HEK293 (cell line): ENCODE results near the gene PARP3.

Experiments used
- CTCF ChIA-PET: fragments of 350-600 bp; formaldehyde crosslinking; extraction: SDS; loops from one replicate; lab custom pipeline; 2021; ENCODE audit warnings: antibody characterized with exemption; lab: Yijun Ruan, JAX
- POLR2A ChIA-PET: fragments of 300-600 bp; formaldehyde crosslinking; extraction: SDS; loops from one replicate; lab custom pipeline; 2020; ENCODE audit warnings: antibody characterized with exemption, inconsistent platforms; lab: Yijun Ruan, JAX
- H3K27ac ChIP-seq: fragments of 200-500 bp; sonication (Bioruptor generic); 2 replicates; pipeline ENCODE4 v1.5.1; 2014; ENCODE audit warnings: low read depth, low read length, control low read depth, inconsistent platforms; ENCODE audit errors: extremely low read depth
- H3K36me3 ChIP-seq, 2 experiments: fragments of 200-500 bp in 1 of 2; sonication (Bioruptor generic) in 1 of 2; 1 replicate in 1 of 2; 2 replicates in 1 of 2; pipeline ENCODE4 v1.5.1; 2014 to 2017; ENCODE audit warnings: inconsistent platforms in 2 of 2, low read length in 2 of 2; ENCODE audit not compliant: control insufficient read depth in 2 of 2, insufficient read depth in 1 of 2
- H3K4me1 ChIP-seq: fragments of 200-500 bp; sonication (Bioruptor generic); 2 replicates; pipeline ENCODE4 v1.5.1; 2014; ENCODE audit warnings: mild to moderate bottlenecking, low read length, inconsistent platforms; ENCODE audit not compliant: control insufficient read depth, insufficient read depth
- H3K4me3 ChIP-seq: 2 replicates; pipeline ENCODE4 v1.5.1; 2011; ENCODE audit warnings: low read depth, mild to moderate bottlenecking, control low read depth, low read length, moderate library complexity
- H3K9me3 ChIP-seq: fragments of 200-500 bp; sonication (Bioruptor generic); 2 replicates; pipeline ENCODE4 v1.5.1; 2014; ENCODE audit warnings: low read depth, low read length, inconsistent platforms; ENCODE audit not compliant: control insufficient read depth, insufficient read depth
- GLIS1 ChIP-seq: fragments of 450-650 bp; formaldehyde crosslinking; IDR thresholded peaks from 2 replicates; pipeline ENCODE4 v1.5.1; 2016; ENCODE audit warnings: missing biosample characterization, missing genetic modification characterization
- SP2 ChIP-seq: fragments of 450-650 bp; formaldehyde crosslinking; IDR thresholded peaks from 2 replicates; pipeline ENCODE4 v1.5.1; 2016; ENCODE audit warnings: missing biosample characterization, missing genetic modification characterization
- ZFP3 ChIP-seq: fragments of 450-650 bp; formaldehyde crosslinking; IDR thresholded peaks from 2 replicates; pipeline ENCODE4 v1.5.1; 2016; ENCODE audit warnings: low read depth, missing biosample characterization, missing genetic modification characterization
- ZFP69B ChIP-seq: fragments of 450-650 bp; formaldehyde crosslinking; IDR thresholded peaks from 2 replicates; pipeline ENCODE4 v1.5.1; 2016; ENCODE audit warnings: missing biosample characterization, missing genetic modification characterization
- ZIC2 ChIP-seq: fragments of 450-650 bp; formaldehyde crosslinking; IDR thresholded peaks from 2 replicates; pipeline ENCODE4 v1.5.1; 2016; ENCODE audit warnings: missing biosample characterization, missing genetic modification characterization
- ZNF169 ChIP-seq: fragments of 450-650 bp; formaldehyde crosslinking; IDR thresholded peaks from 2 replicates; pipeline ENCODE4 v1.5.1; 2016; ENCODE audit warnings: missing biosample characterization, missing genetic modification characterization
- ZNF266 ChIP-seq: fragments of 450-650 bp; formaldehyde crosslinking; IDR thresholded peaks from 2 replicates; pipeline ENCODE4 v1.5.1; 2016; ENCODE audit warnings: missing biosample characterization, missing genetic modification characterization, low read depth
- ZNF37A ChIP-seq: fragments of 450-650 bp; IDR thresholded peaks from 2 replicates; pipeline ENCODE4 v1.5.1; 2018; ENCODE audit warnings: missing biosample characterization, missing genetic modification characterization
- ZNF621 ChIP-seq: fragments of 450-650 bp; formaldehyde crosslinking; IDR thresholded peaks from 2 replicates; pipeline ENCODE4 v1.5.1; 2017; ENCODE audit warnings: missing biosample characterization, missing genetic modification characterization
- ZNF830 ChIP-seq: fragments of 450-650 bp; IDR thresholded peaks from 2 replicates; pipeline ENCODE4 v1.5.0; 2018; ENCODE audit warnings: missing biosample characterization, missing genetic modification characterization, low read depth, mild to moderate bottlenecking, moderate library complexity
- TF ChIP-seq, protein P1 (sequence below): fragments of 450-650 bp; formaldehyde crosslinking; IDR thresholded peaks from 2 replicates; pipeline ENCODE4 v1.5.1; 2016; ENCODE audit warnings: missing biosample characterization, missing genetic modification characterization
- TF ChIP-seq, protein P2 (sequence below): fragments of 450-650 bp; formaldehyde crosslinking; IDR thresholded peaks from 2 replicates; pipeline ENCODE4 v1.5.1; 2017; ENCODE audit warnings: missing biosample characterization, missing genetic modification characterization
- TF ChIP-seq, protein P3 (sequence below): fragments of 450-650 bp; IDR thresholded peaks from 2 replicates; pipeline ENCODE4 v1.5.1; 2018; ENCODE audit warnings: missing biosample characterization, missing genetic modification characterization

The PARP3 gene

DNA sequence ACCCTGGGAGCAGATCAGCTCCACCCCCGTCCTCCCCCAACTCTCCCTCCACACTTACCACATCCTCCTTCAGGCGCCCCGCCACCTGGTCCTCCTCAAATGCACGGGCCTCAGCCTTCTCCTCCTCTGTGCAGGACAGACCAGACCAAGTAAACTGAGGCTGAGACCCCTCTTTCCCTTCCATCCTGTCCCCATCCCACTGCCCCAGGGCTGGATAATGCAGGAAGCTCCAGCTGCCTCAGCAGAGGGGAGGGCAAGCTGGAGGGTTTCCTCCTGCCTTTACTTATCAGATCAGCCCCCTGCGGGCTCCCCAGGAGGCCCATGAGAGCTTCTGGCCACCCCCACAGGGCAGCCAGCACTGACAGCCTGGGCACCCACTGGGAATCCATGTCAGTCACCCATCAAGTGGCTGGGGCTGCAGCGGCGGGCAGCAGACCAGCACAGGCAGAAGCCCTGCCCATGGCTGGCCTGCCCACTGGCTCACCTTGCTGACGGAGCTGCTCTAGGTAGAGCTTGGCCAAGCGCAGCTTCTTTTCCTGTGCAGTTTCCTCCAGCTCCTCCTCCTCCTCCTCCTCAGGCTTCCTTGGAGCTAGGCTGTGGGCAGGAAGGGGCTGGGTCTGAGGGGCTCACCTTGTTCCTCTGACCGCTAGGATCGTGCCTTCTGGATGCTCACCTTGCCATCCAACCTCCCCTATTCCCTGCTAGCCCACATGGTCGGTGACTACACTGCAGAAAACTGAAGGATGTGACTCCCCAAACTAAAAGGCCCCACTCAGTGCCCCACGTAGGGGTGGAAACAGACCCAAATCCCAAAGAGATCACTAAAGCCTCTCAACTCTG, 4.3 kb upstream of the PARP3 start:
- no peak overlapping the region for H3K4me3 ChIP-seq
- CTCF ChIA-PET: interaction anchor here (0.6 kb wide), 1 partner anchor 11 kb away, joined by 6 read pairs; no protein-coding TSS in a partner anchor
- H3K27ac ChIP-seq: no peak overlapping the region
- H3K9me3 ChIP-seq: no peaks in the 10 kb centered on the region
- peaks cover 0 to 58% of the 10 kb centered on the region in 2 experiments; a peak in 1 of 3 replicates for H3K36me3 ChIP-seq
- H3K4me1 ChIP-seq: peaks cover 4% of the 10 kb centered on the region
- peak; percentile 79 for TF ChIP-seq ZIC2 (tag by site-specific recombination)
- TF ChIP-seq GLIS1 (tag by site-specific recombination): peak; percentile 69
- TF ChIP-seq SP2 (tag by site-specific recombination): no peak
- POLR2A ChIA-PET: no interaction called here

DNA sequence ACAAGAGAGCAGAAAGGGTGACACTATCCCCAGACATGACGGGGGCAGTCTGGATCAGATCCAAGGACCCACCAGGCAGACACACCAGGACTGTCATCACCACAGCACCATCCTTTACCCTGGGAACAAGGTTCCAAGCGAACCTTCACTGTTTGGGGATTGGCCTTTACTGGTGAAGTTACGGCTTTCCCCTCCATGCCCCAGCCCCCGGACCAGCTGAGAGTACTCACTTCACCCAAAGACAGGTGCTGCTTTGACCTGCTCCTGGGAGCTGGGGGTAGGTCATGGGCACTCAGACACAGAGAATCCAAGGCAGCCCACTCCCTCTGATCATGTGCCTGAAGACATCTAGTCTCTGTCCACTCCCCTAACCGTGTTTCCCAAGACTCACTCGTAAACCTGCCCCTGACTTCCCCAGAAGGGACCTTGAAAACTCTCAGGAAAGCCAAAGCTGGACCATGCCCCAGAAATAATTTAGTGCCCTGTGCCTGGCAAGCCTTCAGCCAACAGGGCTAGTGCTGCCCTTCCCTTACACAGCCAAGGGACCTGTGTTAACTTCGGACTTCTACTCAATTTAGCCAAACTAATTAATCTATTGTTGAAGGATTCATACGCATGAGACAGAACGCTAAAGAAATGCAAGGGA, 3.3 kb upstream of the PARP3 start:
- POLR2A ChIA-PET: no interaction called here
- Histone ChIP-seq H3K27ac (no peak overlapping the region), H3K4me3 (no peak overlapping the region), H3K9me3 (no peaks in the 10 kb centered on the region), H3K4me1 (peaks cover 4% of the 10 kb centered on the region), H3K36me3 (peaks cover 0 to 49% of the 10 kb centered on the region in 2 experiments; a peak in 1 of 3 replicates)
- TF ChIP-seq ZNF266 (tag by site-specific recombination) (no peak), ZFP3 (tag by site-specific recombination) (no peak), ZNF169 (tag by site-specific recombination) (no peak), ZFP69B (tag by site-specific recombination) (no peak), ZNF830 (tag by site-specific recombination) (no peak)
- TF ChIP-seq, protein P1, sequence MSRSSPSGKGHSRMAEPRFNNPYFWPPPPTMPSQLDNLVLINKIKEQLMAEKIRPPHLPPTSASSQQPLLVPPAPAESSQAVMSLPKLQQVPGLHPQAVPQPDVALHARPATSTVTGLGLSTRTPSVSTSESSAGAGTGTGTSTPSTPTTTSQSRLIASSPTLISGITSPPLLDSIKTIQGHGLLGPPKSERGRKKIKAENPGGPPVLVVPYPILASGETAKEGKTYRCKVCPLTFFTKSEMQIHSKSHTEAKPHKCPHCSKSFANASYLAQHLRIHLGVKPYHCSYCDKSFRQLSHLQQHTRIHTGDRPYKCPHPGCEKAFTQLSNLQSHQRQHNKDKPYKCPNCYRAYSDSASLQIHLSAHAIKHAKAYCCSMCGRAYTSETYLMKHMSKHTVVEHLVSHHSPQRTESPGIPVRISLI (tag by site-specific recombination): no peak
- TF ChIP-seq, protein P2, sequence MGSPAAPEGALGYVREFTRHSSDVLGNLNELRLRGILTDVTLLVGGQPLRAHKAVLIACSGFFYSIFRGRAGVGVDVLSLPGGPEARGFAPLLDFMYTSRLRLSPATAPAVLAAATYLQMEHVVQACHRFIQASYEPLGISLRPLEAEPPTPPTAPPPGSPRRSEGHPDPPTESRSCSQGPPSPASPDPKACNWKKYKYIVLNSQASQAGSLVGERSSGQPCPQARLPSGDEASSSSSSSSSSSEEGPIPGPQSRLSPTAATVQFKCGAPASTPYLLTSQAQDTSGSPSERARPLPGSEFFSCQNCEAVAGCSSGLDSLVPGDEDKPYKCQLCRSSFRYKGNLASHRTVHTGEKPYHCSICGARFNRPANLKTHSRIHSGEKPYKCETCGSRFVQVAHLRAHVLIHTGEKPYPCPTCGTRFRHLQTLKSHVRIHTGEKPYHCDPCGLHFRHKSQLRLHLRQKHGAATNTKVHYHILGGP: no peak
- CTCF ChIA-PET: no interaction called here

DNA sequence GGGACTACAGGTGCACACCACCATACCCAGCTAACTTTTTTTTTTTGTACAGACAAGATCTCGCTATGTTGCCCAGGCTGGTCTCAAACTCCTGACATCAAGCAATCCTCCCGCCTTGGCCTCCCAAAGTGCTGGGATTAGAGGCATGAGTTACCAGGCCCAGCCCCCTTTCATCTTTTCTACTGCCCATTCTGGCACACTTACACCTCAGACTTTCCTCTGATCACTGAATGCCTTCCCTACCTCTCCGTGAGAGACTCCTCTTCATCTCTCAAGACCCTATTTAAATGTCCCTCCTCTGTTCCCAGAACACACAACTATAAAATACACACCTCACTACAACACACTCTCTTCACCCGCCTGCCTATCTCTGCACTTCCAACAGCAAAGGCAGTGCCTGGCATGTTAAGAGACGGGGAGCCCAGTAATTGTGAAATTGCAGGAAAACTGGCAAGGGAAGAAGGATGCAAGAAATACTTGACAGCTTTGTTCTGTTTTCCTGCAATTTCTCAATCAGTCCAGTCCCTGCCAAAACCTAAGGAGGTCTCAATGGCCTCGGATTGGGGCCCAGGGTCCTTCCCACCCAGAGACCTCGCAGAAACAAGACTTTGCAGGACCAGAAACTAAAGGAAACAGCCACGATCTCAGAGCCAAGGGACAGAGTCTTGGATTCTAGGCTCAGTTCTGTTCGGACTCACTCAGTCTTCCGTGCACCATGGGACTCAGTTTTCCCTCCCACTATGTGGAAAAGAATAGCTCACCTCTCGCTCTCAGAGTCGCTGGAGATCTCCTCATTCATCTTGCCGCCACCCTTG, 1.3 kb upstream of the PARP3 start:
- POLR2A ChIA-PET: interaction anchor here (1.0 to 2.8 kb wide), 8 partner anchors 8 to 441 kb away, joined by 3 to 20 read pairs (median 8); partner anchors contain the start of genes ABHD14B, ACY1, DCAF1 and RPL29
- Histone ChIP-seq H3K4me1 (peaks cover 4% of the 10 kb centered on the region), H3K4me3 (peak overlapping the region; percentile 70), H3K9me3 (no peaks in the 10 kb centered on the region)
- CTCF ChIA-PET: interaction anchor here (0.6 to 2.4 kb wide), 25 partner anchors 8 to 253 kb away, joined by 3 to 13 read pairs (median 5); partner anchors contain the start of genes ABHD14B, DUSP7 and GPR62
- TF ChIP-seq ZNF37A (no peak), ZFP3 (tag by site-specific recombination) (peak; percentile 71; the same call in 1 of the 2 replicates), ZNF621 (no peak)
- TF ChIP-seq, protein P3, sequence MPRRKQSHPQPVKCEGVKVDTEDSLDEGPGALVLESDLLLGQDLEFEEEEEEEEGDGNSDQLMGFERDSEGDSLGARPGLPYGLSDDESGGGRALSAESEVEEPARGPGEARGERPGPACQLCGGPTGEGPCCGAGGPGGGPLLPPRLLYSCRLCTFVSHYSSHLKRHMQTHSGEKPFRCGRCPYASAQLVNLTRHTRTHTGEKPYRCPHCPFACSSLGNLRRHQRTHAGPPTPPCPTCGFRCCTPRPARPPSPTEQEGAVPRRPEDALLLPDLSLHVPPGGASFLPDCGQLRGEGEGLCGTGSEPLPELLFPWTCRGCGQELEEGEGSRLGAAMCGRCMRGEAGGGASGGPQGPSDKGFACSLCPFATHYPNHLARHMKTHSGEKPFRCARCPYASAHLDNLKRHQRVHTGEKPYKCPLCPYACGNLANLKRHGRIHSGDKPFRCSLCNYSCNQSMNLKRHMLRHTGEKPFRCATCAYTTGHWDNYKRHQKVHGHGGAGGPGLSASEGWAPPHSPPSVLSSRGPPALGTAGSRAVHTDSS (tag by site-specific recombination): no peak
- TF ChIP-seq, all 188 proteins: peak for 1
- Histone ChIP-seq H3K27ac (no peak overlapping the region), H3K36me3 (peaks cover 0 to 43% of the 10 kb centered on the region in 2 experiments; a peak in 1 of 3 replicates)
